ENCODE measurements around the gene CIAO2B. TPM values are rescaled to one million over a fixed set of nuclear protein-coding genes. Genes with fewer than 3 reads are reported as not detected.
"Not testable (repeated sequence)": the region's sequence is repeated elsewhere in the genome, so short reads cannot be mapped to it uniquely, and the experiment has no call there.

Gene CIAO2B
- total and polyA plus RNA-seq, 11 donors: 103 to 669 (median 129) TPM

GRCh38 chr16:66977341-66978113, 43.3 kb upstream of the CIAO2B start:
- Histone ChIP-seq H3K4me3 (no peak overlapping the region), H3K36me3 (no peaks in the 10 kb centered on the region), H3K9me3 (no peaks in the 10 kb centered on the region), H3K27ac (no peak overlapping the region), H3K27me3 (no peaks in the 10 kb centered on the region), H3K4me1 (peaks cover 0 to 9% (median 0%) of the 10 kb centered on the region in 12 donors)
- no peak for TF ChIP-seq POLR2A (IDR thresholded peaks at IDR 0.05)
- TF ChIP-seq CTCF (IDR thresholded peaks at IDR 0.05): peak; percentile 92 to 98 (median 95)
- intact Hi-C loops (cut with DNase I): loop anchor here (1.0 to 10.0 kb wide), 12 partner anchors 123 to 208 kb away; partner anchors contain the start of genes MATCAP1 (in 4 of the 10), B3GNT9 (in 1 of the 10) and PHAF1 (in 1 of the 10)
- WGBS, 4 donors: 27 to 31% (median 29%) methylated on average over 11 to 15 of the region's 15 CpGs
- DNase-seq: peak; percentile 86 to 93 (median 88)
- ATAC-seq: peak; percentile 91 to 97 (median 96)

DNA sequence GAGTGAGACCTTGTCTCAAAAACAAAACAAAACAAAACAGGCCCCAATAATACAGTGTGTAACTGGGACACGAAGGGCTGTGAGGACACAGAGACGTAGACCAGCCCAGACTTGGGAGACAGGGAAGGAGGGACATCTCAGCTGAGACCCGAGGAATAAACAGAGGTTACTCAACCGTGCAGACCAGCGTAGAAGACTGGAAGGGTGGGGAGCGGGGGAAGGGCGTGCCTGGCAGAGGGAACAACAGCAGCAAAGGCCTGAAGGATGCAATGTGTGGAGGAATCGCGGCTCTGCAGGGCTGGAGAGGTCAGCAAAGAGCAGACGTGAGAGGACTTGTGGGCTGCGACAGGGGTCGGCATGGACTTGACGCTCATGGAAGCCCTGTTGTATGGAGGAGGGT, 42.5 kb upstream of the CIAO2B start:
- peak in 1 of 5 donors; percentile 29 for DNase-seq
- WGBS, 4 donors: 54 to 64% (median 61%) methylated on average over 13 of the region's 13 CpGs
- Histone ChIP-seq H3K27ac (no peak overlapping the region), H3K27me3 (no peaks in the 10 kb centered on the region), H3K9me3 (no peaks in the 10 kb centered on the region), H3K36me3 (no peaks in the 10 kb centered on the region), H3K4me3 (no peak overlapping the region), H3K4me1 (peaks cover 0 to 9% (median 0%) of the 10 kb centered on the region in 12 donors)
- TF ChIP-seq POLR2A (IDR thresholded peaks at IDR 0.05) (no peak), CTCF (IDR thresholded peaks at IDR 0.05) (no peak)
- intact Hi-C loops (cut with DNase I): loop anchor here (1.0 to 10.0 kb wide), 12 partner anchors 124 to 209 kb away; partner anchors contain the start of genes MATCAP1 (in 4 of the 10), B3GNT9 (in 1 of the 10) and PHAF1 (in 1 of the 10)
- ATAC-seq: no peak

DNA sequence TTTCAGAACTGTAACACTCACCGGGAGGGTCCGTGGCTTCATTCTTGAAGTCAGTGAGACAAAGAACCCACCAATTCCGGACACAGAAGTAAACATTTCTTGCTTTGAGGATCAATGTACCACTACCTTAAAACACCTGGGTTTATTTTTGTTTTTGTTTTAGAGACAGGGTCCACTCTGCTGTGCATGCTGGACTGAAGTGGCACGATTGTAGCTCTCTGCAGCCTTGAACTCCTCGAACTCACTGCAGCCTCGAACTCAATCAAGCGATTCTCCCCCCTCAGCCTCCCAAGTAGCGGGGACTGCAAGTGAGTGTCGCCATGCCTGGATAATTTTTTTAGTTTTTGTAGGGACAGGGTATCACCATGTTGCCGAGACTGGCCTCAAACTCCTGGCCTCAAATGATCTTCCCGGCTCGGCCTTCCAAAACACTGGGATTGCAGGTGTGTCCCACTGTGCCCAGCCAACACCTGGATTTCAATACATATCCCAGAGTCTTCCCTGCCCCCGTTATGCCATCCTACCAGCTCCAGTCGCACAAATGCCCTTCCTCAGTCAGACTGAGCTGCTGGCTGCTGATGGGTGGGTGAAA, 41.2 kb upstream of the CIAO2B start:
- 87 to 90% (median 88%) methylated on average over 14 of the region's 14 CpGs for WGBS, 4 donors
- TF ChIP-seq CTCF (IDR thresholded peaks at IDR 0.05): no peak
- TF ChIP-seq POLR2A (IDR thresholded peaks at IDR 0.05): no peak
- H3K4me3 ChIP-seq: no peak overlapping the region
- no peaks in the 10 kb centered on the region for H3K27me3 ChIP-seq
- H3K27ac ChIP-seq: no peak overlapping the region
- no peaks in the 10 kb centered on the region for H3K36me3 ChIP-seq
- H3K4me1 ChIP-seq: peaks cover 0 to 9% (median 0%) of the 10 kb centered on the region in 12 donors
- no peaks in the 10 kb centered on the region for H3K9me3 ChIP-seq
- DNase-seq (peak in 1 of 5 donors; percentile 16), ATAC-seq (no peak)
- intact Hi-C loops (cut with DNase I): loop anchor here in 5 of 10 donors (5.0 to 10.0 kb wide), 3 partner anchors 127 to 209 kb away; partner anchors contain the start of genes MATCAP1 (in 3 of the 5) and PHAF1 (in 1 of the 5)

DNA sequence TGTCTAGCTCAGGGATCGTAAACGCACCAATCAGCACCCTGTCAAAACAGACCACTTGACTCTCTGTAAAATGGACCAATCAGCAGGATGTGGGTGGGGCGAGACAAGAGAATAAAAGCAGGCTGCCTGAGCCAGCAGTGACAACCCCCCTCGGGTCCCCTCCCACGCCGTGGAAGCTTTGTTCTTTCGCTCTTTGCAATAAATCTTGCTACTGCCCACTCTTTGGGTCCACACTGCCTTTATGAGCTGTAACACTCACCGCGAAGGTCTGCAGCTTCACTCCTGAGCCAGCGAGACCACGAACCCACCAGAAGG, 40.7 kb upstream of the CIAO2B start:
- H3K27ac ChIP-seq, H3K4me1 ChIP-seq, H3K9me3 ChIP-seq, H3K27me3 ChIP-seq, H3K36me3 ChIP-seq, ATAC-seq, H3K4me3 ChIP-seq: not testable (repeated sequence)
- intact Hi-C loops (cut with DNase I): loop anchor here in 5 of 10 donors (5.0 to 10.0 kb wide), 3 partner anchors 127 to 210 kb away; partner anchors contain the start of genes MATCAP1 (in 3 of the 5) and PHAF1 (in 1 of the 5)
- peak in 1 of 5 donors; percentile 28 for DNase-seq
- WGBS, 4 donors: 58 to 74% (median 64%) methylated on average over 8 to 11 of the region's 11 CpGs

GRCh38 chr16:66974156-66974931, 40.1 kb upstream of the CIAO2B start:
- DNase-seq, H3K27me3 ChIP-seq, H3K27ac ChIP-seq: not testable (repeated sequence)

More at GRCh38 chr16:66974156-66974931, 40.1 kb upstream of the CIAO2B start:
- intact Hi-C loops (cut with DNase I): loop anchor here in 3 of 10 donors (10.0 kb wide), 1 partner anchor 210 kb away; the partner anchor contains the start of gene MATCAP1 (in 3 of the 3)
- WGBS, 4 donors: 74 to 93% (median 90%) methylated on average over 4 to 32 of the region's 32 CpGs
- not testable (repeated sequence) for H3K36me3 ChIP-seq, H3K9me3 ChIP-seq, ATAC-seq, H3K4me1 ChIP-seq, H3K4me3 ChIP-seq
